ENCODE data around the gene TMEM106C.

Gene TMEM106C

DNA sequence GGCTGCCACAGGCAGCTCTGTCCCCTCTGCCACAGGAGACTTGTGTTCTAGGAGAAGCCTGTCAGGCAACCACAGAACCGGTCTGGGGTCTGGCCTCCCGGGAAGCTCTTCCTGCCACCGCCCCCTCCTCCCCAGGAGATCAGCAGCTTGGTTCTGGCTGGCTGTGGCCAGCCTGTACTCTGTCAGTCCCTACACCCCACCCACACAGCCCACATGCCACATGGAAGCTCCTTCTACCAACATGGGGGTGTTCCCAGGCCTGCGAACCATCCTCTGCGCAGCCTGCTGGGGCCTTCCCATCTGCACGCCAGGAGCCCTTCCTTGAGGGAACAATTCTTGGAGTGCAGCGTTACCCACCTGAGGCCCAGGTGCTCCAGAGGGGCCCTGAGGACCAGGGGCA, 16.8 kb downstream of the TMEM106C start:
- DNase-seq = no peak

DNA sequence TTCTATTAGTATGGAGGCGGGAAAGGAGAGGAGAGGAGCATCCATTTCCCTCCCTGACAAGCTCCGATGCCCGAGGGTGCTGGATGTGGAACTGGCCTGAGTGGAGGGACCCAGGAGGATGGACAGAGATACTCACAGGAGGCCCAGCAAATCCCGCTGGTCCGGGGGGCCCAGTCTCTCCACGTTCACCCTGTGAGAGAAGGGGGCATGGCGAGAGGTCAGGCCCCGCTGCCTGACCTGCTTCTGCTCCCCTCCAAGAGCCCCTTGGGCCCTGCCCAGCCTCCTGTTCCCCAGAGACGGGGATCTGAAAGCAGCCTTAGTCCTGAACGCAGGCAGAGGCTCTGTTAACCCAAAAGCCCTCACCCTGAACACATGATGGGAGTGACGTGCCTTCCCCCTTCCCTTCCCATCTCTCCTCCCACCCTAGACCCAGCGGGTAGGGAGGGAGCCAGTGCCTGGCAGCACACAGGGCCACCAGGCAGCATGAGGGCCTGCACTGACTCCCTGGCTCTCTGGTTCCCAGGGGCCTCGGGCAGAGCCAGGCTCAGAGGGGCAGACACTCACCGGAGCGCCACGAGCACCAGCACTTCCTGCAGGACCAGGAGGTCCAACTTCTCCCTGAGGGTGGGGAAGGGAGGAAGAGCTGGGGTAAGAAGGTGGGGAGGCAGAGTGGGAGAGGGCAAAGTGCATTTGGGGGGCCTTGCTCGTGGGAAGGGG, 17.5 kb downstream of the TMEM106C start:
- no peak for DNase-seq

DNA sequence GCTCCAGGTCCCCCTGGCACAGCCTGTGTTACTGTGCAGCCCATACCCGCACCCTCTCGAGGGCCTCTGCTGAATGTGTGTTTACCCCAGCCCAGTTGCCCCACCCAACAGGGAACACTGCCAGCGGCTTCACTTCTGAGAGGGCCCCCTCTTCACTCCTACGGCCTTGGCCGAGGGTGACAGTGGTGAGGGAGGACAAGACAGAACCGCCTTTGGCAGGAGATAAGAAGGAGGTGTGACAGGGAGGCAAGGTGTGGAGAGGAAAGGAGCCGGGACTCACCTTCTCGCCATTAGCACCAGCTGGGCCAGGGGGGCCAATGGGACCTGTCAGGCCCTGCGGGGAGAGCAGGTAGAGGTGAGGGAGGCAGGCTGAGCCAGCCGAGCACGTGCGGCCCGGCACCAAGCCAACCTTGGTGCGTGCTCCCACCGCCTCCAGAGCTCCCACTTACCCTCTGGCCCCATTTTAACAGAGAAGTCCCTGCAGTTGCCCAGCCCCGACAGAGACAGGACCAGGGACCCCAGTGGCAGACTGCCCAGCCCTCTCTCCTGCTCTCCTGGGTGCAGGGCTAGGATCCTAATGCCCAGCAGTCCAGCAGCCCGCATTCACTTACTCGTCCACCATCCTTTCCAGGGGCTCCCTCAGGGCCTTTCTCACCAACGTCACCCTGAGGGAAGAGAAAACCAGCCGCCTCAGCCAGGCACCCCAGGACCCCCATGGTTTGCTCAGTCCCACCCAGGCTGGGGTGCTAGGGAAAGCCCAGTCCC, 18.3 kb downstream of the TMEM106C start:
- no peak for DNase-seq

DNA sequence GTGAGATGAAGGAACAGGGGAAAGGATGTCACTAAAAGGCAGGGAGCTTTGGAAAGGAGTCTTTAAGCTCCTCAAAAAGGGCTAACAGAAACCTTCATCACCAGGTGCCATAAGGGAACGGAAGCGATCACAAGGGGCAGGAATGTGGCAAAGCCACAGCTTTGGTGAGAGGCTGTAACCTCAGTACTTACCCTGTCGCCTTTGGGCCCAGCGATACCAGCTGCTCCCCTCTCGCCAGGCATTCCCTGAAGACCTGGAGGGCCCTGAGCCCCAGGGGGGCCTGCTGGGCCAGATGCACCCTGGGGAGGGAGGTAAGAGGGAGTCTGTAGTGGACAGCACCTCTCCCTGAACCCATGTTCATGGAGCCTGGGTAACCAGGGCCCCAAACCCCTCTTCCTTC, 18.9 kb downstream of the TMEM106C start:
- DNase-seq = no peak

DNA sequence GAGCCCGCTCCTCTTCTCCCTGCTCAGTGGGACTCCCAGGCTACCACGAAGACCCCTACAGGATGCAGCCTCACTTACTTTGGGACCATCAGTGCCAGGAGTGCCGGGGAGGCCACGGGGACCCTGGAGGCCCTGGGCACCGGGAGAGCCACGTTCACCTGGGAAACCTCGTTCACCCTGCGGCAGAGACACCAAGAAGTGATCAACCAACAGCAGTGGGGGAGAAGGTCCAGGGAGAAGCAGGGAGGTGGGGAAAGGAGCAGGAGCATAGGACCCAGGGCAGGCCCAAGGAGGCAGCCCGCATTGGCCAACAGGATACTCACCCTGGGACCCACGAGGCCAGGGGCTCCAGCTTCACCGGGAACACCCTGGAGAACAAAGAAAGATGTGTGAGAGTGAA, 19.4 kb downstream of the TMEM106C start:
- DNase-seq = no peak

DNA sequence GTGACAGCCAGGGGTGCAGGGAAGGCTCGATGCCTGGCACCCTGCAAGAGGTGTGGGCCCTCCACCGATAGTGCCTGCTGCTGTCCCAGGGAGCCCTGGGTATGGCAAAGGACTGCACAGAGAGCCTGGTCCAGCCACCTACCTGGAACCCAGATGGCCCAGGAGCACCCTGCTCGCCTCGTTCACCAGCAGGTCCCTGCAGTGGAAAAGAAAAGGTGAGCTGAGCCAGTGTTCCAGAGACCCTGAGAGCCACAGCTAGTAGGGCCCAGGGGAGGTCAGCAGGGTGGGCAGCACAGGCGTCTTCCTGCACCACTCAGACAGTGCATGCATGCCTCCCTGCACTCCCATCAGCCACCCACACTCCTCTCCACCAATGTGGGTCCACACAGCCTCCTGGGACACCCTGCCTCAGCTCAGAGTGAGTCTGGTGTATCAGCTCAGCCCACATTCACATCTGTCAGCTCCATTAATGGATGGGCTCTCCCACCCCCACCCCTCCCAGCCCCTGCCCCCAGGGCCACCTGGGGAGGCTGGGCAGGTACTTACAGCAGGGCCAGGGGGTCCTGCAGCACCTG, 20.2 kb downstream of the TMEM106C start:
- DNase-seq = no peak

DNA sequence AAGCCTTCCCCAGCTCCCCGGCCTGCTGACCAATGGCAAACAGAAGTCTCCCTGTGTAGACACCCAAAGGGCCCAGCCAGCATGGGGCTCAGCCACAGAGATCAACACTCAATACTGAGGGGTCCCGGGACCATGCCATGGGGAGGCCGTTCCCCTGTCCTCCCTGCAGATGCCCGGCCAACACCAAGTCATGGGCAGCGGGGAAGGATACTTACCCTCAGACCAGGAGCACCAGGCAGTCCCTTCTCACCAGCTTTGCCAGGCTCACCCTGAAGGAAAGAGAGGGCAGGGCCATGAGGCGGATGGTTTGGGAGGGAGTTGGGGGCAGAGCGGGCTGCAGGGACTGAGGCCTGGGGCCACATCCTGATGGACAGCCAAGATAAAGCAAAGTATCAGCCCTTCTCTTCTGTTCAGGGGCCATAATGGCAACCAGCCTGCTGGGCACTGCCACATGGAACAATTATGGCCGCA, 21.0 kb downstream of the TMEM106C start:
- DNase-seq = no peak

DNA sequence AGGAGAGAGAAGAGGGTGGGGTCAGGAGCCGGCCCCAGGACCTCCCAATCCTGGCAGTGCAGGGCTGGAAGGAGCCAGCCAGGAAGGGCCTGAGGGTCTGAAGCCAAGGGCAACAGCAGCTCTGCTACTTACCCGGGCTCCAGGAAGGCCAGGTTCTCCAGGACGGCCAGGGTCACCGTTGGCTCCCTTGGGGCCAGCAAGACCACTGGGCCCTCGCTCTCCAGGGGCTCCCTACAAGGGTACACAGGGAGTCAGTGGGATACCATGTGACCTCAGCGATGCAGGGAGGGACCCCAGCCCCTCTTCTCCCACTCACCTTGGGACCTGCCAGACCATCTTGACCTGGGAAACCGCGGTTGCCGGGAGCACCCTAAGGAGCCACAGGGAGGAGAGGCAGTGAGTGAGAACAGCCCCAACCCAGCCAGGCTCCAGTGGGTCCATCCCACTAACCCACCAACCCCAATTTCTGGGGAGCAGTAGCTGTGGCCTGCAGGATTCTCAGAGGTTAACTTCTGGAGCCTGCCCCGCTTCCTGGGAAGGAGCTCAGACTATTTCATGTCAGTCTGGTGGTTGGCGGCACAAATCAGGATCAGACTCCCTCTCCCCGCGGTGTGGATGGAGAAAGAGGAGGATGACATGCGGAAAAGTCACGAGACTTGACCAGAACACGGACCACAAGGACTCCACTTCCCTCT, 22.3 kb downstream of the TMEM106C start:
- DNase-seq = no peak

DNA sequence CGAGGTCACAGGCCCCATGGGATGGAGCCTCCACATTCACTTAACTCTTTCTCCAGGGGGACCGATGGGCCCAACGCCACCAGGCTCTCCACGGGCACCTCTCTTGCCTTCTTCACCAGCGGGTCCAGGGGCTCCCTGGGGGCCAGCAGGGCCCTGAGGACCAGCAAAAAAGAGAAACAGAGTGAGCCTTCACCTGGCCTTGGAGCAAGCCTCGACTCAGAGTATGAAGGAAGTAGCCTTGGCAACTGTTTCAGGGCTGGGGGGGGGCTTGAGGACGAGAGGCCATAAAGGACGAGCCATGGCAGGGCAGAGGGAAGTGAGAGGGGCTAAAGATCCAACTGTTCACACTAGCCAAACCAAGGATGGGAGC, 22.9 kb downstream of the TMEM106C start:
- DNase-seq = no peak

DNA sequence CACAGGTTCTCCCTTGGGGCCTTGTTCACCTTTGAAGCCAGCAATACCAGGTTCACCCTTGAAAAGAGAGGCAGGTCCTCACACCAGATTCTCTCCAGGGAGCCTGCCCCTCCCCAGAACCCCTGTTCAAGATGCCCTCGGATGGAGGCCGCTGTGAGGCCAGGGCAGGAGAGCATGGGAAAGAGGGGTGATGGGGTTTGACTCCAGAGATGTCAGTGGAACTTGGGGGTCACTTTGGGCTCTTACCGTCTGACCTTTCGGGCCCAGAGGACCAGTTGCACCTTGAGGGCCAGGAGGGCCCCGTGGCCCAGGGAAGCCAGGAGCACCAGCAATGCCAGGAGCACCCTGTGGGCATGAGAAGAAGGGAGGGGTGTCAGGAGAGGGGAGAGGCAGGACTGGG, 23.4 kb downstream of the TMEM106C start:
- no peak for DNase-seq

DNA sequence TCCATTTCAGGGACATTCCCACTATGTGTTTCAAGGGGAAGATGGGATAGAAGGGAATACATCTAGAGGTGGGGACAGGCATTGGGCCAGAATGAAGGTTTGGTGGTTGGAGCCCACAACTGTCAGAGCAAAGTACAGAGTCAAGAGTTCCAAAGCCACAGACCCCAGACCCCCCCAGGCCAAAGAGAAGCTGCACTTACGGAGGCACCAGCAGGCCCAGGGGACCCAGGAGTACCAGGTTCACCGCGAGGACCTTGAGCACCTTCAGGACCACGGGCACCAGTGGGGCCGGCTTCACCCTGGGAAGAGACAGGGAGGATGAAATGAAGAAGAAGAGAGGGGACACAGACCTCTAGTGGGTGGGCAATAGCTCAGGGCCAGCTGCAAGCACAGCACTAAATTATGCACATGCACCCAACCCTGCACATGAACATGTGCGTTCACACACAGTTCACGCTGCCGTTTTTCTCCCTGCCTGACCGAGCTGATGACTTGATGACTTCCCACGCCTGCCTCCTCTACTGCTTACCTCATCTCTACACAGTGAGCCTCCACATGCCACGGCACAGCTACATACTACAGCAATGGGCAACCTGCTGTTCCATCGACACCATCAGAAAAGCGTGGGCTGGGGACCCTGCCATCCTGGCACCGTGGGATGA, 24.1 kb downstream of the TMEM106C start:
- DNase-seq = no peak

DNA sequence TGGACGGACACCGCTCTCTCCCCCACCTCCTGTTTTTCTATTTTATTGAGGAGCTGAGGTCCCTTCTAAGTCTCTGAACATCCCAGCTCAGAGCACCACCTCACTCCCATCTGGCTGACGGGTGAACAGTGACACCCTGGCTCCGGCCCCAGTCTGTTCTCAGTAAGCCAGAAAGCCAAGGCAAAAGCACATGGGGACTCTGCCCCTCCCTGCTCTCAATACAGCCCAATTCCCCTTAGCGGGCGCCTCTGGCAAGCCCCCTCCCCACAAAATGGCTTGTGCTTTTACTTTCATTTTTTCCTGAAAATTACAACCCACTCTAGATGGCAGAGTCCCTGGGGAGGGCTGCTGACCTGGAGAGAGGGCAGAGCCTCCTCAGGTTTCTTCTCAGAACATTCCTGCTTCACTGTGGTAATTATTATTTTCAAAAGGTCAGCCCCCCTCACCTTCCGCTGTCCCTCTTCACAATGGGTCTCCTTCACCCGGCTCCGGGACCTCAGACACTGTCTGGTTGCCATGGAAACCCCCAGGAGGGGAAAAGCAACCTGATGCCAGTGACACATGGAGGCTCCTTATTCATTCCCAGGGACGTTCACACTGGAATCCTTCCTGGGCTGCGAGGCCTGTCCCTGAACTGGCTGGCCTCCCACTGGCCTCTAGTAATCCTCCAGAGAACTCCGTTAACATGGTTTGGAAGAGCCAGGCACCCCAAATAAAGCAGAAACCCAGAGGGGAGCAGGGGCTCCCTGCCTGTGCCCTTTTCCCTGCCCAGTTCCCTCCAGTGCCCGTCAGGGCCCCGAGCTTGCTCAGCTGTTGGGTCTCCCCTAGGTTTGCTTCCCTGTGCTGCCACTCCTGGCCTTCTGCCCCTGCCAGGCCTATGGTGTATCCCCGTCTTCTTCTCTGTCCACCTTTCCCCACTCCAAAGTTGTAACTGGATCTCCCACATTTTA, 25.0 kb downstream of the TMEM106C start:
- no peak for DNase-seq

DNA sequence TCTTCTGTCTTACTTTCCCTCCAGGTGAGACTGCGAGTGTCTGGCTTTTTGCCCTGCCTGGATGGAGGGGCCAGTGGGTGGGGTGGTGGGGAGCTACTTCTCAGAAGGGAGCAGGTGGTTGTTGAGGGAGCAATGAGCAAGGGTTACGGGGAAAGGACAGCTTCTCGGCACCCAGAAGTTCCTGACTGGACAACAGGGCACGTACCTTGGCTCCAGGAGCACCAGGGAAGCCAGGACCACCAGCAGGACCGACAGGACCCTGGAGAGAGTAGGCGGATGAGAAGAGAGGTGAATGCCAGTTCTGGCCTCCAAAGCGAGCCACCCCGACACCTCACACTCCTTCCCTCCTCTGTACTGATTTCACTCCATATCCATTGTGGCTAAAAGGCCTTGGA, 25.6 kb downstream of the TMEM106C start:
- no peak for DNase-seq

DNA sequence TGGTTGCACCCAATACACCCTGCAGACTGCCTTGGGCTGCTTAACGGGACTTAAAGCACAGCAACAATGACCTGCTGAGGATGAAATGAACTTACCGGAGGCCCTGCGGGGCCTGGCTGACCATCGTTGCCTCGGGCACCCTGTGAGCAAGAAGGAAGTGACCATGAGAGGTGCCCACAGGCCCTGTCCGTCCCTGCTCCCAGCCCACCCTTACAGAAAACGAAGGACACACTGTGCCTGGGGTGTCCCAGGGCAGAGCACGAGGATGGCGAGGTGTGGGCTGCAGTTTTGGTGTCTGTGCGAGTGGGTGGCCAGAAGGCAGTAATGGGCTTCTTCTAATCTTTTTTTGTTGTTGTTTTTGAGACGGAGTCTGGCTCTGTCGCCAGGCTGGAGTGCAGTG, 26.3 kb downstream of the TMEM106C start:
- DNase-seq = no peak

DNA sequence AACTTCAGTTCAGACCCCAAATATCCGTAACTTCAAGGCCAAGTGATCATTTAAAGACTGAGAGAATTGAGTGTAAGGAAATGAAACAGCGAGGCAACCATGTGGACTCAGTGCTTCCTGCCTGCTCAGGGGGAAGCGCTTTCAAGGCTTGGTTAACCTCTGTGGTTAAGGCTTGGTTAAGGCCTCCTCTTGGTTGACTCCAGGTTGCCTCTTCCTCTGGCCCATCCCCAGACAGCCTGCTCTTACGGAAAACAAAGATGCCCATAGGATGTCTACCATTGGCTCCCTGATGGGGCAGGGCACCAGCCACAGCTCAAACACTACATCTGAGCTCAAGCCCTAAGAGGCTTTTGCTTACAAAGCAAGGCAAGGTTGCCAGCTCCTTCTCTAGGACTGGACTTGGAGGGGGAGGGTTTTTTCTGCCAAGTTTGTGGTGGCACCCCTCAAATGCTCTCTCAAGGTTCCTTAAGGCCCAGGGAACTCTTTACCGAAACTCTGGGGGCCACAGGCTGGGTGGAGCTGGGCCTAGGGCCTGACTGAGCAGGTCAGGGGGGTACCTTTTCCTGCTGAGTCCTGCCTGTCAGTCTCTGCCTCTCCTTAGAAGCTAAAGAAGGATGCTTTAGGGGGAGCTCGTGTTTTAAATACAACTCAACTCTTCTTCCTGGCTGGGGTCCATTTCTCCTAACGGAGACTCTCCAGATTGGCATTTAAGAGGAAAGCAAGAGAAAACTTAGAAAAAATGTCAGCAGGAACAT, 27.1 kb downstream of the TMEM106C start:
- DNase-seq = no peak

DNA sequence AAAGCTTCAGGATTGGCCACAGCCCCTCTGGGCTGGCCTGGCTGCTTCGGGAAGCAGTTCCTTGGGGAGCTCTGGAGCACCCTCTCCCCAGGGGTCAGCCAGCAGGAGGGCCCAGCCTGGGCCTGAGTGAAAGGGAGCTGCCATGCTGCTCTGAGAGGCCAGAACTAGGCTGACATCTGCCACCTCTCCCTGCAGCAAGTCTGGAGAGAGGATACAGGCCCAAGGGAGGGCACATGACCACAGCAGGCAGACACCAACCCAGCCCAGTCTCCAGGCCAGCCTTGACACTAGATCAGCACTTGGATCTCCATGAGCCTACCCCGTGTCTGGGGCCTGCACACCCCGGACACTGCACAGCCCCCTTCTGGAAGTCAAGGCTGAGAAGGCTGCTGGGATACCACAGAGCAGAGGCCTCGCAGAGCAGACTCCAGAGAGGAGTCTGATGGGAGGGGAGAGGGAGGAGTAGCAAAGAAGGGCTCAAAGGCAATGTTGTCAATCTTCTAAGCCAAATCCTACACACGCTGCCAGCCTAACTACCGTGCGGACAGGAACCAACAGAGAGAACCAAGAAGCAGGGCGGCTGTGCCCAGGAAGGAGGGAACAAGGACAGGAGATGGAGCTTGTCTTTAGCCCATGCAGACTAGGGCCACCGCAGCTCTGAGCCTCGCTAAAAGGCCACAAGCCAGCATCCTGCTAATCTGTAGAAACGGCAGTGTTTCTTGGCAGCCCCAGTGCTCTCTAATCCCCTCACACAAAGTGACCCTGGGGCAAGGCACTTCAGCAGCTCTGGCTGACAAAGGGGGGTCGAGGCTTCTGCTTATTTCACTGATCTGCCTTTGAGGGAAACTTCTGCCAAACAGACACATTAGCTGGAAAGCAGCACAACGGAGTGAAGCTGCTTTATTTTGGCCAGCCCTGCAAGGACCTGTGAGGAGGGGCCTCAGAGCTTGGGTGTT, 28.0 kb downstream of the TMEM106C start:
- DNase-seq = no peak

DNA sequence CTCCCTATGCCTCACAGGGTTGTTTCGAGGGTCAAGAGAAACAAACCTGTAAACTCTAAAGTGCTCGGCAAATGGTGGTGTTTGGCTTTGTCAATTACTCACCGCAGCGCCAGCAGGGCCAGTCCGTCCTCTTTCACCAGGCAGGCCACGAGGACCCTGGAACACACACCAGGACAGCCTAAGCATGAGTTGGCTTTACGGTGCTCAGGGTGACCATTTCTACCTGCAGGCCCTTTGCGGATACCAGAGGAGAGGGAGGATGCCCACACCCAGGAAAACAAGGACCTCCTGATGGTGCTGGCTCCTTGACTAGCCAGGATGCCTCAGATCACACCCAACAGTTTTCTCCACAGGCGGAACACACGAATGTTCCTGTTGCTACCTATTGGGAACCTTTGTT, 29.4 kb downstream of the TMEM106C start:
- no peak for DNase-seq

DNA sequence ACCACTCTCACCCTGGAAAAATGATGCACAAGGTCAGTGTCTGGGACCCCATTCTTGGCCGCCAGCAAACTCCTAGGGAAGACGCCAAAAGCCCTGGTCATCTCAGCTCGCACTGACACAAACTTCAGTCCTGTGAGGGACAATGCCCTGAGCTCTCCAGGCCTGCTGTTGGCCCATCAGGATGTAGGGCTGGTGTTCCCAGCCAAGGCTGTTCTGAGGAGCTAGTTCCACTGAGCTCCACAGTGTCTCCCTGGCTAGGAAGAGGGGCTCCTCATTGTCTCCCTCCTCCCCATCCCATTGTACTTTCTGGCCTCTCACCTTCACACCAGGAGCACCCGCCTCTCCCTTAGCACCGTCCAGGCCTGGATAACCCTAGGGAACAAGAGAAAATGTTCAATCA, 30.1 kb downstream of the TMEM106C start:
- no peak for DNase-seq

DNA sequence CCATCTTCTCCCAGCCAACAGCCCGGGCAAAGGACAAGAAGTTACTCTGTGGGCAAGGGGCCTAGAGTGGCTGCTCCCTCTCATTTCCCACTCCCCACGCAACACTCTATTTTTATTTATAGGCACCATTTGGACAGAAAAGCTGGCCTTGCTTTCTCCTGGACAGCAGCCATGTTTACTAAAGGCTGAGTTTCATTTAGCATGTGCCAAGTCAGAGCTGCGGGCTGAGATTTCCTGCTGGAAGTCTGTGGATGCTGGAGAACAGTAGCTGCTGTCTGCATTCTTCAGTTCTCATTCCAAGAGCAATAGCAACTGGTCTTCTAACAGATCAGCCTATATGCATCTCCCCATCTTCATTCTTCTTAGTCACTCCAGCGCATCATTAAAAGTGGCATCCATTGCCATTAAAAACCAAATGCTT, 32.6 kb downstream of the TMEM106C start:
- DNase-seq = no peak

DNA sequence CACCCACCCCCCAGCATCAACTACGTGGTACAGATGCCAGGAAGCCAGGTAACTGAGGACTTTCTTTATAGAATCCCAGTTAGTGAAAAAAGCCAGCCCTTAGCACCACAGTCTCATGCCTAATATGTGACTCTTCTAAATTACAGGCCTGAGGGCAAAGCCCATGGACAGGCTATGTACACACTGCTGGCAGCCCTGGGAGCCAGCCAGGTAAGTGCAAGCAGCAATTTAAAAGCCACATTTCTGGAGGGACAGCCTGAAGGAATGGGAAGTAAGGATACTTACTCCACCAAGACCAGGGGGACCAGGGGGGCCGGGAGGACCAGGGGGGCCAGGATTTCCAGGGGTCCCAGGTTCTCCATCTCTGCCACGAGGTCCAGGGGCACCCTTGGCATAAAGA, 33.9 kb downstream of the TMEM106C start:
- DNase-seq = no peak

Measured in activated T-cell treated with anti-CD3 and anti-CD28 coated beads, Interleukin-2, amount 50 U/mL, for 1 hour (primary cell).